Measurements from ENCODE around the gene LMO2. TPM values are rescaled to one million over a fixed set of nuclear protein-coding genes. Genes with fewer than 3 reads are reported as not detected.

The LMO2 gene
- total and polyA plus RNA-seq, 12 donors, result 12.4 to 40.8 (median 30.8) TPM

GRCh38 chr11:33913991-33914390 lies 22.1 kb upstream of the LMO2 start:
- Histone ChIP-seq H3K4me1 (replicated peaks in 1 of 2) (no peaks in the 10 kb centered on the region), H3K36me3 (replicated peaks in 1 of 2) (no peaks in the 10 kb centered on the region), H3K27me3 (no peaks in the 10 kb centered on the region), H3K4me3 (no peak overlapping the region), H3K27ac (no peak overlapping the region), H3K9me3 (replicated peaks in 1 of 3) (no peaks in the 10 kb centered on the region)
- intact Hi-C loops (cut with DNase I), result no loop called here
- DNase-seq, result no peak
- TF ChIP-seq CTCF (IDR thresholded peaks at IDR 0.05), result no peak
- TF ChIP-seq POLR2A (IDR thresholded peaks at IDR 0.05), result no peak
- WGBS, 4 donors, result 84 to 89% (median 88%) methylated on average over 2 of the region's 2 CpGs

- intact Hi-C loops (cut with DNase I), result no loop called here
- peak in 1 of 7 donors; percentile 21 for DNase-seq
- 69 to 78% (median 74%) methylated on average over 12 of the region's 12 CpGs for WGBS, 4 donors
- TF ChIP-seq CTCF (IDR thresholded peaks at IDR 0.05) (no peak), POLR2A (IDR thresholded peaks at IDR 0.05) (no peak)
- H3K4me3 ChIP-seq, result no peak overlapping the region
- H3K9me3 ChIP-seq (replicated peaks in 1 of 3), result no peaks in the 10 kb centered on the region
- no peaks in the 10 kb centered on the region for H3K27me3 ChIP-seq
- peak overlapping the region in 1 of 5 donors; percentile 42 for H3K27ac ChIP-seq
- no peaks in the 10 kb centered on the region for H3K36me3 ChIP-seq (replicated peaks in 1 of 2)
- H3K4me1 ChIP-seq (replicated peaks in 1 of 2), result no peaks in the 10 kb centered on the region
Observed at GRCh38 chr11:33912405-33913361, 20.8 kb upstream of the LMO2 start.

- H3K36me3 ChIP-seq (replicated peaks in 1 of 2), result no peaks in the 10 kb centered on the region
- no peaks in the 10 kb centered on the region for H3K27me3 ChIP-seq
- no peak overlapping the region for H3K27ac ChIP-seq
- no peak for TF ChIP-seq CTCF (IDR thresholded peaks at IDR 0.05)
- no peak for TF ChIP-seq POLR2A (IDR thresholded peaks at IDR 0.05)
- no peak for DNase-seq
- intact Hi-C loops (cut with DNase I), result no loop called here
- no peaks in the 10 kb centered on the region for H3K4me1 ChIP-seq (replicated peaks in 1 of 2)
- H3K9me3 ChIP-seq (replicated peaks in 1 of 3), result no peaks in the 10 kb centered on the region
- no peak overlapping the region for H3K4me3 ChIP-seq
Observed at GRCh38 chr11:33910958-33911339, 19.1 kb upstream of the LMO2 start.

- H3K9me3 ChIP-seq (replicated peaks in 1 of 3), result no peaks in the 10 kb centered on the region
- no peak overlapping the region for H3K27ac ChIP-seq
- no peak for DNase-seq
- WGBS, 4 donors, result 67 to 71% (median 68%) methylated on average over 6 of the region's 6 CpGs
- TF ChIP-seq POLR2A (IDR thresholded peaks at IDR 0.05) (no peak), CTCF (IDR thresholded peaks at IDR 0.05) (no peak)
- intact Hi-C loops (cut with DNase I), result no loop called here
- H3K36me3 ChIP-seq (replicated peaks in 1 of 2), result no peaks in the 10 kb centered on the region
- no peaks in the 10 kb centered on the region for H3K4me1 ChIP-seq (replicated peaks in 1 of 2)
- no peaks in the 10 kb centered on the region for H3K27me3 ChIP-seq
- no peak overlapping the region for H3K4me3 ChIP-seq
Observed at GRCh38 chr11:33910296-33910957, 18.6 kb upstream of the LMO2 start.
